Caki2 (cell line): ENCODE measurements around the gene POLR2I. TPM values are rescaled to one million over a fixed set of nuclear protein-coding genes. Genes with fewer than 3 reads are reported as not detected.
A peak's percentile ranks its signal among the peaks of the same experiment; 100 is the strongest.
"Not testable (repeated sequence)": the region's sequence is repeated elsewhere in the genome, so short reads cannot be mapped to it uniquely, and the experiment has no call there.

Experiments
- DNase-seq: peaks from one replicate; pipeline ENCODE4 v3.0.0-alpha.2; 2015; ENCODE audit warnings: low read depth
- in situ Hi-C: cut with HindIII; loops from 2 replicates; pipeline ENCODE4 v1.10.0; 2016; ENCODE audit warnings: low sequenced_read_pairs, low pct_unique_long_range_greater_than_20kb, mixed read lengths
- total RNA-seq: library from RNA; depleted of rRNA; stranded (reverse); fragments of >200 nt; shearing (Covaris generic); gene quantifications from 2 replicates; pipeline ENCODE4 v1.2.3, GENCODE V29; 2014; ENCODE audit warnings: low replicate concordance

POLR2I gene
- total RNA-seq, 1 experiment from 2014 or later = 136 TPM

DNA sequence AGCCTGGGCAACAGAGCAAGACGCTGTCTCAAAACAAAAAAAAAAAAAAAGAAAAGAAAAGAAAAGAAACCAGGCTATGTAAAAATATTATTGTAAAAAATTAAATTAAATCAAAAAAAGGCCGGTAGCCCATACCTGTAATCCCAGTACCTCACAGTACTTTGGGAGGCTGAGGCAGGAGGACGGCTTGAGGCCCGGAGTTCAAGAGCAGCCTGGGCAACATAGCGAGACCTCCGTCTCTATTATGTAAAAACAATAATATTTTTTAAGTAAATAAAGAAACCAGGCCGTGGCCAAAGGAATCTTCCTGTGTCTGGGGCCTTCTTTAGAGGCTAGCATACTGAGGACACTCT, 24.4 kb upstream of the POLR2I start:
- in situ Hi-C loops = no loop called here
- DNase-seq = no peak

DNA sequence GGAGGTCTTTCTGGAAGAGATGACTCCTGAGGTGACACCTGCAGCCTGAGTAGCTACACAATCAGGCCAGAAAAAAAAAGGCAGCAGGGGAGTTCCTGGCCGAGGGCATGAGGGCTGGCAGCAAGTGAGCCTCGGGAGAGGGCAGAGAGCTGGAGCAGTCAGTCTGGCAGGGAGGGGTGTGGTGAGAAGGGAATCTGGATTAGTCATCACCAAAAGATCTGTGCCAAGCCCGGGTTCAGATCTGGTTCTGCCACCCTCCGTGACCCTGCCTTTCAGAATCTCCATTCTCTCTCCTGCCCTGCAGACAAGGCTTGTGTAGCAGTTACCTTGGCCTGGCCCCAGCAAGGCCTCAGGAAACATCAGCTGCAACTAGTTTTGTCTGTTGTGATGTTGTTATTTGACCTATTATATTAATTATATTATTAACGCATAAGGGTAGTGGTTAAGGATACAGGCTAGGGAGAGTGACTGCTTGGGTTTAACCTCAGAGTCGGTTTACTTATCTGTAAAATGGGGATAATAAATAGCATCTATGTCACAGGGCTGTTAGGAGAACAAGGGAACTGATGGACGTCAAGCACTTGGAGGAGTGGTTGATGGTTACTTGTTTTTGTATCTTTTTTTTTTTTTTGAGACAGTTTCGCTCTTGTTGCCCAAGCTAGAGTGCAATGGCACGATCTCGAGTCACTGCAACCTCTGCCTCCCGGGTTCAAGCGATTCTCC, 22.4 kb upstream of the POLR2I start:
- DNase-seq = peak; percentile 88
- in situ Hi-C loops = no loop called here

DNA sequence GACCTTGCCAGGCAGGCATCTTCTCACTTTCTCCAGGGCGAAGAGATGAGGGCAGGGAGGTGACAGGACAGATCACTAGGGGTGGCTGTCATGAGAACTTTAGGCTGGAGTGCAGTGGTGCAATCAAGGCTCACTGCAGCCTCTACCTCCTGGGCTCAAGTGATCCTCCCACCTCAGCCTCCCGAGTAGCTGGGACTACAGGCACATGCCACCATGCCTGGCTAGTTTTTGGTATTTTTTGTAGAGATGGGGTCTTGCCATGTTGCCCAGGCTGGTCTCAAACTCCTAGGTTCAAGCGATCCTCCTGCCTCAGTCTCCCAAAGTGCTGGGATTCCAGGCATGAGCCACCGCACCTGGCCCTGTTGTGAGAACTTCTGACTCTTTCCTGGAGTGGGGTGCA, 20.2 kb upstream of the POLR2I start:
- in situ Hi-C loops, DNase-seq: not testable (repeated sequence)

DNA sequence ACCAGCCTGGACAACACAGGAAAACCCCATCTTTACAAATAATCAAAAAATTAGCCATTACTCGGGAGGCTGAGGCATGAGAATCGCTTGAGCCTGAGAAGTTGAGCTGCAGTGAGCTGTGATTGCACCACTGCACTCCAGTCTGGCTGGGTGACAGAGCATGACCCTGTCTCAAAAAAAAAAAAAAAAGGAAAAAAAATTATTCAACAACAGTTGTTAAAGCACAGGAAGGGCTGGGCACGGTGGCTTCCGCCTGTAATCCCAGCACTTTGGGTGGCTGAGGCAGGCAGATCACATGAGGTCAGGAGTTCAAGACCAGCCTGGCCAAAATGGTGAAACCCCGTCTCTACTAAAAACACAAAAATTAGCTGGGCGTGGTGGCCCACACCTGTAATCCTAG, 16.5 kb upstream of the POLR2I start:
- DNase-seq = peak; percentile 81
- in situ Hi-C loops = not testable (repeated sequence)

DNA sequence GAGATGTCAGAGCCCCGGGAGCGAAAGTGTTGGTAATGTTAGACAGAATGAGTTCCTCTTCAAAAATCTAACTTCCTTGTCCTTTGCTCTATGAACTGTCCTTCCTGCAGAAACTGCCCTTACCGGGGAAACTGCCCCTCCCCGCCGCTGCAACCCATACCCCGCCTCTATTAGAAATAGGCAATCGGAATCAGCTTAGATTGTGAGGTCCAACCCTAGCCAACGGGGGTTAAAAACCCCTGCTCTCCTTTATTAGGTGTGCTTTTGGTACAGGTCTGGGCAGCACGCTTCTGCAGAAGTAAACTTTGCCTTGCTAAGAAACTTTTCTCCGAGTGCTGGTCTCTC, 13.7 kb upstream of the POLR2I start:
- in situ Hi-C loops = no loop called here

DNA sequence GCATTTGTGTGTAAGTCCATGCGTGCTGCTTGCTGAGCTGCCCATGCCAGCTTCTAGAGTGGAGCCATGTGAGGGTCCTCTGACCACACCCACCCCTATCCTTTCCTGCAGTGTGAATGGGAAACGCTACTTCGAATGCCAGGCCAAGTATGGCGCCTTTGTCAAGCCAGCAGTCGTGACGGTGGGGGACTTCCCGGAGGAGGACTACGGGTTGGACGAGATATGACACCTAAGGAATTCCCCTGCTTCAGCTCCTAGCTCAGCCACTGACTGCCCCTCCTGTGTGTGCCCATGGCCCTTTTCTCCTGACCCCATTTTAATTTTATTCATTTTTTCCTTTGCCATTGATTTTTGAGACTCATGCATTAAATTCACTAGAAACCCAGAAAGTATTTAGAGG, 10.9 kb upstream of the POLR2I start:
- DNase-seq = no peak
- in situ Hi-C loops = no loop called here

More for the DNA sequence above, 13.7 kb upstream of the POLR2I start:
- DNase-seq = no peak

DNA sequence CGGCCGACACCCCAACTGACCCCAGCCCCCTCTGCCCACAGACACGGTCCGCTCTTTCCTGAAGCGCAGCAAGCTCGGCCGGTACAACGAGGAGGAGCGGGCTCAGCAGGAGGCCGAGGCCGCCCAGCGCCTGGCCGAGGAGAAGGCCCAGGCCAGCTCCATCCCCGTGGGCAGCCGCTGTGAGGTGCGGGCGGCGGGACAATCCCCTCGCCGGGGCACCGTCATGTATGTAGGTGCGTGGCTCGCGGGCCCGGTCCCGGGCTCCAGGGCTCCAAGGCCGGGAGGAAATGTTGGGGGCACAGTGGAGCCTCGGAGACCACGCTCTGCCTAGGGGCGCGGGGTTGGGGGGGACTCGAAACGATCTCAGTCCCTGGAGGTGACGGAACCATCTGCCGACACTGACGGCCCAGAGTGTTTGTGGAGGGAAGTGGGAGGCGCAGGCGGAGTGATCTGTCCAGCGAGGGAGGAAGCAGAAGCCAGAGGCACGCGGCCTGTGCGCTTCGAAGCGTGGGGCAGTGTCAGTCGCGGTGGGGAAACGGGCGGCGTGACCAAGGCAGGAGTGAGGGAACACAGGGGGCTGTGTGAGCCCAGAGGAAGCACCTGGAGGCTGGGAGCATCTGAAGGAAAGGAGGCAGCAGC, 6.9 kb upstream of the POLR2I start:
- in situ Hi-C loops = no loop called here
- DNase-seq = no peak

DNA sequence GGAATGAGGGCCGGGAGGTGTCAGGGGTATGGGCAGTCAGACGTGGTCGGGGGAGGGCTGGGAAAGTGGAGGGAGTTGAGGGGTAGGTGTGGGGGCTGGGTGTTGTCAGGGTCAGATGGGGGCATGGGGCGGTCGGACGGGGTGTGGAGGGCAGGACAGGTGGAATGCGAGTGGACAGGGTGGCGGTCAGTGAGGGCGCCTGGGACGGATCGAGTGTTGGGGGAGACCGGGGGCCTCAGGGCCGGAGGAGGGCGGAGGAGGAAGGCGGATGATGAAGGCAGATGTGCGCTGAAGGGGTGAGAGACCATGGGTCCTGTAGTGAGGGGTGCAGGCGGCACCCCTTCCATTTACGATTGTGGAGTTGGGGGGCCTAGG, 6.3 kb upstream of the POLR2I start:
- in situ Hi-C loops = no loop called here
- no peak for DNase-seq

DNA sequence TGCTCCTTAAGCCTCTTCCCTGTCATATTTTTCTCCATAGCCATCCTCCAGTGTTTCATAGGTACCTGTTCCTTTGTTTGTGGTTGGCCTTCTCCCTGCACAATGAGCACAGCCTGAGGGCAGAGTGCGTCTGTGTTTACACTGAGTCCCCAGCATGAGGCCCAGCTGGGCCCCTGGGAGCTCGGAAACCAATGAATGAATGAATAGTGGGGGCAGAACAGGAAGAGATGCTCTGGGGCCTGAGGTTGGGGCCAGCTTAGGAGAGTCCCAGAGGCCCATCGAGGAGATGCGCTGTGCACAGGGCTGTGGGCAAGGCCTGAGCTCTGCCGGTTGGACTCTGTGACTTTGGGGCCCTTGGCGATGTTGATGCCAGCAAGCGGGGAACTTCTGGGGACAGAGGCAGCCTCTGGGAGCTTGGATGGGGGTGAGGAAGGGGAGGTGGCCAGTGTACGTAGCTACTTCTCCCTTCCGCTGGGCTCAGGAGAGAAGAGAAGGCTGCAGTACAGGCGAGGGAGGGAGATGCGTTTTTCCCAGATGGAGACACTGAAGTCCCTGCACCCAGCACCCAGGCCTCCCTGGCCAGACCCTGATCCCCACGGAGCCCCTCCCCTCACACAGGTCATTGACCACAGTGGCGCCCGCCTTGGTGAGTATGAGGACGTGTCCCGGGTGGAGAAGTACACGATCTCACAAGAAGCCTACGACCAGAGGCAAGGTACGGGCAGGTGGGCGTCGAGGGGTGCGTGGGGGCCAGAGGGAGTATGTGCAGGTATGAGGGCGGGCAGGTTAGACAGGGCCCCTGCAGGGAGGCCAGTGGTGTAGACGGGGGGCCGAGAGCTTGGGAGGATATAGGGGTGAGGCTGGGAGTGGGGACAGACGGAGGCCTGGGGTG, 5.7 kb upstream of the POLR2I start:
- DNase-seq = no peak
- in situ Hi-C loops = no loop called here

DNA sequence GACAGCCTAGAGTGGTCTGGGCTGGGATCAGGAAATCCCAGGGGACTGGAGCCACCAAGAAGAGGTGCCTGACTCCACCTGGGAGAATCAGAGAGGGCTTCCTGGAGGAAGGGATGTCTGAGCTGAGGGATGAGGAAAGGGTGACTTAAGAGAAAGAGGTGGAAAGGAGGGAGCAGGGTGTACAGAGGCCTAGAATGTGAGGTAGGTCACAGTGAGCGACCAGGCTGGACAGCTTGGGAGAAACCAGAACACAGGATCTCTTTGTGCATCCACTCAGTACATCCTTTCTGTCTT, 1.6 kb upstream of the POLR2I start:
- in situ Hi-C loops = no loop called here
- no peak for DNase-seq

DNA sequence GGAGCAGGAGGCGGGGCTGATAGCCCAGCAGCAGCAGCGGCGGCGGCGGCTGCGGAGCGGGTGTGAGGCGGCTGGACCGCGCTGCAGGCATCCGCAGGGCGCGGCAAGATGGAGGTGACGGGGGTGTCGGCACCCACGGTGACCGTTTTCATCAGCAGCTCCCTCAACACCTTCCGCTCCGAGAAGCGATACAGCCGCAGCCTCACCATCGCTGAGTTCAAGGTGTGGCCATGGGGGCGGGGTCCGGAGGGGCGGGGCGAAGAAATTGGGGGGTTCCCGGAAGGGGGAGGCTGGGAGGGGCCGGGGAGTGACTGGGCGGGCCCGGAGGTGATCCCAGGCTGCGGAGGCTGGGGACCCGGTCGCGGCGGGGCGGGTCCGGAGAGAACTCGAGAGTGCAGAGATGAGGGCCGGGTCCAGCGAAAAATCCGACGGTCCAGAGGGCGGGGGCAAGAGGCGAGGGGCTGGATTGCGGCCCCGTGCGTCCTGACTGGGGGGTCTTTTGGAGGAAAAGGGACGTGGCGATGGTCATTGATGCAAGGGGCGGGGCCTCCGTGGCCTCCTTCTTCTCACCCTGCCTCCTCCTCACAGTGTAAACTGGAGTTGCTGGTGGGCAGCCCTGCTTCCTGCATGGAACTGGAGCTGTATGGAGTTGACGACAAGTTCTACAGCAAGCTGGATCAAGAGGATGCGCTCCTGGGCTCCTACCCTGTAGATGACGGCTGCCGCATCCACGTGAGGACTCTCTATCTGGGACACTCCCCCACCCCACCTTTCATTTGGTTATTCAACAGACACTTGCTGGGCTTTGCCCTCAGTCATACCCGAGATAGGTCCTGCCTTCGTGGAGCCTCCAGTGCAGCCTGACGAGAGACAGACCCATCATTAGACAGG, 1.0 kb upstream of the POLR2I start, which contains the start of gene TBCB:
TSS of gene TBCB (plus strand) at position 16 of the 891 bp plus-strand sequence. CDS start at position 109, 93 bp downstream.
- in situ Hi-C loops = no loop called here
- peak; percentile 67 for DNase-seq

DNA sequence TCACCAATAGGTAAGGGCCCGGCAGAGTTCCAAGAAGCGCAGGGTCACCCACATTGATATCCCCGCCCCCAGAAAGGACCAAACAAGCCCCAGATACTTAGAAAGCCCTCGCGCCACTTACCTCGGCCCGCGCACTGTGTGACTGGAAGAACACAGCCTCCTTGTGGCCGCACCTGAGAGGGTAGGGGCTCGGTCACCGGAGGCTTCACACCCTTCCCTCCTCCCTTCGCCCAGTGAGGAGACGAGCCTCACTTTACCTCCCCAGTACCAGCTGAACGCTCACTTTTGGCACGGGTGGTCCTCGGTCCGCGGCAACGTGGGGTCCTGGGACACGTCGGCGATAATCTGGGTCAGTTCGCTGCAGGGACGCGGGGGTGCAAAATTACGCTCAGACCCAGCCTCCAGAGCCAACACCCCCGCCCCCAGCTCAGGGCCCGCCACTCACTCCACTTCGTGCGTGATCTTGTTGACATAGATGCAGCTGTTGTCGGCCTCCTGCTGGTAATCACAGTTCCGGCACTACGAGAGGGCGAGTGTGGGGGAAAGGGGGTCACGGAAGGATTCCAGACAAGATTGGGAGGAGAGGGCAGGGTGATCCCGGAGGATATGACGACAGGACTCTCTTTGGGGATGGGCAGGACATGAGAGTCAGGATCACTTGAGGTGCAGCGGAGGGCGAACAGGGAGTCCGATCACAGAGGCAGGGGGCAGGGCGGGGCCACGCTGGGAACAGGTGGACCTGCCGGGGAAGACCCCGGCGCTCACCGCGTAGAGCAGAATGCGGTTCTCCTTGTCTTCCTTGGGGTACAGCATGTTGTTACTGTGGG, 568 bp downstream of the POLR2I start:
- no peak for DNase-seq
- in situ Hi-C loops = no loop called here

DNA sequence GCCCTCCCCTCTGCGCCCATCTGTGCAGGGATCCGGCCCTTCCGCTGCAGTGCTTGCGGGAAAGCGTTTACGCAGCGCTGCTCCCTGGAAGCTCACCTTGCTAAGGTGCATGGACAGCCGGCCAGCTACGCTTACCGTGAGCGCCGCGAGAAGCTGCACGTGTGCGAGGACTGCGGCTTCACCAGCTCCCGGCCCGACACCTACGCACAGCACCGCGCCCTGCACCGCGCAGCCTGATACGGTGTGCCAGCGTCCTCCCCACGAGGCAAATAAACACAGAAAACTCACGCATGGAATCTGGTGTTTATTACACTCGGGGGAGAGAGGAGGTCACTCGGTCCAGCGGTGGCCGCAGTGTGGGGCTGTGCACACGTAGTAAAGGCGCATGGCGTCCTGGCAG, 1.2 kb downstream of the POLR2I start:
- in situ Hi-C loops = no loop called here
- no peak for DNase-seq

DNA sequence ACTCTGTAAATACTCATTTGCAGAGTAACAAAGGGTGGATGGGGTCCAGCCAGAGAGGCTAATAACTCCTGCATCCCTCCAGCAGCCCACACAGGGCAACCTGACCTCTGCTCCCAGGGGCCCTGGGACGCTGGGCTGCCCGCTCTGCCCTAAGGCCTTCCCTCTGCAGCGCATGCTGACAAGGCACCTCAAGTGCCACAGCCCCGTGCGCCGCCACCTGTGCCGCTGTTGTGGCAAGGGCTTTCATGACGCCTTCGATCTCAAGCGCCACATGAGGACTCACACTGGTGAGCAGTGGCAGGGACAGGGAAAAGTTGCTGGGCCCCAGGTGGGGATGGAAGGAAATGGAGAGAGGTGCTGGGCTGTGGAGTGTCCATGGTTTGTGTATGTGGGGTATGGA, 2.0 kb downstream of the POLR2I start:
- in situ Hi-C loops = no loop called here
- DNase-seq = no peak

DNA sequence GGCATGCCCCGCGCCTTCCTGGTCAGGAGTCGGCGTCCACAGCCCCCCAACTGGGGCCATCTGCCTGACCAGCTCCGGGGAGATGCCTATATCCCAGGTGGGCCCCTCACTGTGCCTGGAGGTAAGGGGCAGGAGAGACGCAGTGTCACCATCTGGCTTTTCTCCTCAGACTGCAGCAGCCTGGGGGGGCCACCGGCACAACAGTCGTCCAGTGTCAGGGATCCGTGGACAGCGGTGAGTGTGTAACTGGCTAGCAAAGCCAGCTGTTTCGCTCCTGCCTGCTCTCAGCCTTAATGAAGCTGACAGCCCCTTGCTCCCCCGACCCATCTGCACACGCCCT, 3.5 kb downstream of the POLR2I start:
- no peak for DNase-seq
- in situ Hi-C loops = no loop called here

DNA sequence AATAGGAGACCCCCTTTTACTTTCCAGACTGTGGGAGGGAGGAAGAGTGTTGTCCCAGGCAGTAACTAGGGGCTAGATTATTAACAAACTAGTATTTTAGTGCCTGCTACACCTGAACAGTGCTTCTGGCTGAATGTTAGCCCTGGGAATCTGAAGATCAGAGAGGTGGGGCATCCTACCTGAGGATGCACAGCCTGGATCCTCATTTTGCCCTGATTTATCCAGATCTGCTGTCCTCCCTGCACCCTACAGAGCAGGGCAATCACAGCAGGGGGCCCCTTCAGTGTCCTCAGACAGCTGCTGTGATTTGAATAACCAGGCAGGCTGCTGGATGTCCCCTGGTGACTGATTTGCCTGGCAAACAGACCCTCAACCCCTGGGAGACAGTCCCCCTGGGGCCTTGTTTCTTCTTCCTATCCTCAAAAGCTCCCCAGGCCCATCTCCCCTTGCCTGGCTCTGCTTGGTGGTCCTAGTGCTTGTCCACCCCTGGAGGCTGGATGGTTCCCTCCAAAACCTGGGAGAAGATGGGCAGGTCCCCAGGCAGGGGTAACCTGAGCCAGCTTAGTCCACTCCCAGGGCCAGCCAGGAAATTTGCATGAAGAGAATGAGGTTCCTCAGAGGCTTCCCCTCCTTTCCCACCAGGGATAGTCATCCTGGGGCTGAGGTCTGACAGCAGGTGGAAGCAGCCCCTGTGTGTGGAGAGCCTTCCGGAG, 4.0 kb downstream of the POLR2I start, which contains the start of gene OVOL3:
TSS of gene OVOL3 (plus strand) at position 657 of the 713 bp plus-strand sequence. CDS start 60 bp downstream, outside the sequence.
- DNase-seq = no peak
- in situ Hi-C loops = no loop called here

DNA sequence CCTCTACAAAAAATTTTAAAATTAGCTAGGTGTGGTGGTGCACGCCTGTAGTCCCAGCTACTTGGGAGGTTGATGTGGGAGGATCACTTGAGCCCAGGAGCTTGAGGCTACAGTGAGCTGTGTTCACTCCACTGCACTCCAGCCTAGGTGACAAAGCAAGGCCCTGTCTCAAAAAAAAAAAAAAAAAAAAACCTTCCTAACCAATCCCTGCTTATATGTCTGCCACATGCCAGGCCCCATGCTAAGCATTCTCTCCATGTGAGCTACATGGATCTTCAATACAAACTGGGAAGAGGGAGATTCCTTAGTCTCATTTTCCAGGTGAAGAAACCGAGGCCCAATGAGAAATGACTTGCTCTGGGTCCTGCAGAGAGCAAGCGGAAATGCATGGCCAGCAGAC, 6.0 kb downstream of the POLR2I start:
- in situ Hi-C loops = no loop called here
- DNase-seq = no peak
